DMS53 treated with DMSO at 0.1 percent for 48 hours (cell line): ENCODE data around the gene DNAJA3.

Experiments used
- DNase-seq: peaks from one replicate; lab custom pipeline; 2025; ENCODE audit not compliant: unreplicated experiment; lab: John Stamatoyannopoulos, UW

DNAJA3 gene

GRCh38 chr16:4404967-4405696 is 20.5 kb upstream of the DNAJA3 start:
- DNase-seq: no peak

DNA sequence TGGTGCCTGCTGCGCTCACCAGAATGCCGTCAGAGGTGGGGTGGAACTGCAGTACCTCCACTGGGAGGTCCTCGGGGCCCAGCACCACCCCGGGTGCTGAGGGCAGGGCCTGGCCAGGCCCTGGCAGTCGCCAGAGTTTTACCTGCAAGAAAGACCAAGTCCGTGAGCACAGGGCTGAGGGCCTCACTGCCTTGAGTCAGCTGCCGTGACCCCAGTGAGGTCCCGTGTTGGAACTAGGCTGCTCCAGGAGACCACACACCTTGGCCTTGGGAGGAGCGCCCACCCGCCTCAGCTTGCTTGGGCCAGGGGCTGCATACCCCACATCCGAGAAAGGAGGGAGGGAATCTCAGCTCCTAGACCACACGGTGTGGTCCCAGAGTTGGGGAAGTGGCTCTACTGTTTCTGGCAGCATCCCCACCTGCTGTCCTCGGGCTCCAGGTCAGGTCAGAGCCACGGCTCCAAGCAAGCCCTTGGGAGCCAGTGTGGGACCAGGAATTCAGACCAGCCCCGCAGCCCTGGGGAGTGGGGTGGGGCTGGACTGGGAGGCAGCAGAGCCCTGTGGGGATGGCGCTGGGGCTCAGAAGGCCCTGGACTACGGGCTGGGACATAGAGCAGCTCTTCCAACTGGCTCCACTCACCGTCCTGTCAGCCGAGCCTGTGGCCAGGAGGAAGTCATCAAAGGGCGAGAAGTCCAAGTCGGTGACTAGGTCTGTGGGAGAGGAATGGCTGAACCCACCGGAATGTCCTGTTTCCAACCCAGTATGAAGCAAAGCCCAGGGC is 17.9 kb upstream of the DNAJA3 start:
- DNase-seq: no peak

DNA sequence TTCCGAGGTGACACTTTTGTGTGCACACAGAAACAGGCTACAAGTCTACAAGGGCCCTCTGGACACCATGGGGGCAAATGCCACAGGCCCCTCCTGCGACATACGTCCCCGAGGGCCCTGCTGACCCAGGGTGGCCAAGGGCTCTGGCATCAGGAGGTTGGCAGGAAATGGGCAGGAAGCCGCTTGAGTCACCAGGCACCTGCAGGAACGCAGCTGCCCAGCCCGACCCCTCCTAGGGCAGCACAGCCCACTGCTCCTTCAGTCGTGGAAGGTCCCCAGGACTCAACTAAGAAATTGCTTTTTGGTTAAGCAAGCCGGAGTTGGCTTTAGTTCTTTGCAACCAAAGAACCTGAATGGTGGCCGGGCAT is 17.4 kb upstream of the DNAJA3 start:
- no peak for DNase-seq

GRCh38 chr16:4409081-4409932 is 16.4 kb upstream of the DNAJA3 start:
- no peak for DNase-seq

DNA sequence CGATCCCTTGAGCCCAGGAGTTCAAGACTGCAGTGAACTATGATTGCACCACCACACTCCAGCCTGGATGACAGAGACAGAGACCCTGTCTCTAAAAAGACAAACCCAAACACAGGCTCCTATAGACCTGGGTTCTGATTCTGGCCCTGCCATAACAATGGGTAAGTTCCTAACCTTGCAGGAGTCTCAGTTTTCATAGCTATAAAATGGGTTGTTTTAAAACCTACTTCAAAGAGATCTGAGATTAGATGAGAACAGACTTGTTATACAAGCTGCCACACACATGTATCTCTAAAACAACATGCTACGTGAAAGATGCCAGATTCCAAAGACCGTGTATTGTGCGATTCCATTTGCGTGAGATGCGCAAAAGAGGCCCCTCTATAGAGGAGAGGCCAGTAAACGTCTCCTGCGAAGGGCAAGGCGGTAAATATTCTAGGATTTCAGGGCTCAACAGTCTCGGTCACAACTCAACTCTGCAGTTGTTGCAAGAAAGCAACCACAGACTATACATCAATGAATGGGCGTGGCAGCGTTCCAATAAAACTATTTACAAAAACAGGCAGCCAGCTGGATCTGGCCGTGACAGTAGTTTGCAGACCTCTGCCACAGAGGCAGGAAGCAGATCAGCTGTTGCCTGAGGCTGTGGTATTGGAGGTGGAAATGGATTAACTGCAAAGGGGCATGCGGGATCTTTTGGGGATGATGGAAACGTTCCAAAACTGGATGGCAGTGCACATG is 15.2 kb upstream of the DNAJA3 start:
- DNase-seq: no peak

GRCh38 chr16:4411684-4412083 is 14.0 kb upstream of the DNAJA3 start:
- no peak for DNase-seq

DNA sequence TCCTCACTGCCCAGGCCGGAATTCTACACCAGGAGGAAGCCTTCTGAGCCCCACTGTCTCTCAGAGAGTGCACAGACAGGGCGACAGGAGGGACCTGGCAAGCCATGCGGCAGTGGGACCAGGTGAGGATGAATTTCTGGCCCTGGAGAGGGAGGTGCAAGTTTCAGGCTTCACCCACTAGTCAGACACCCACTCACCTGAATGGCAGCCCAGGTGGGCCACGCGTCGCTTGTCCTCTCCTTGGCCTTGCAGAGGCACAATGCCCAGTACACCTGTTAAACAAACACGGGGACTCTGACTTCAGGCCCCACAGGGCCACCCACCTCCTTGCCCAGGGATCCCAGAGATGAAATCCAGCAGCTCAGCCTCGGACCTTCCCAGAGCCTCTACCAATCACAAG is 13.5 kb upstream of the DNAJA3 start:
- DNase-seq: no peak

DNA sequence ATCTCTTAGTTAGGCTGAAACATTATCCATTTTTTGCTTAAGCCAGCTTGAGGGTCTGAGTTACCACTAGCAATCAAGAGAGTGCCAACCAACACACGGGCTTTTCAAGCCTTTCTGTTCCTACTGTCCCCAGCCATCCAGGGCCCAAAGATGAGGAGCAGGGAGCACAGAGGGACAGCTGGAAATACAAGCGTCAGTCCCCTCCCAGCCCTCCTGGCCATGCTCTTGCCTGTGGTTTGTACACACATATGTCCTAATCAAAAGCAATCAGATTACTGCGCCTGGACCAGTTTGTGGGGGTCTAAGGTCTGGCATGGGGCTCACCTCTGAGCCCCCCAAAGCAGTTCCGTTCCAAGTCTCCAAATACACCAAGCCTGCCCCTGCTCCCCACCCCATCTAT is 12.8 kb upstream of the DNAJA3 start:
- no peak for DNase-seq

DNA sequence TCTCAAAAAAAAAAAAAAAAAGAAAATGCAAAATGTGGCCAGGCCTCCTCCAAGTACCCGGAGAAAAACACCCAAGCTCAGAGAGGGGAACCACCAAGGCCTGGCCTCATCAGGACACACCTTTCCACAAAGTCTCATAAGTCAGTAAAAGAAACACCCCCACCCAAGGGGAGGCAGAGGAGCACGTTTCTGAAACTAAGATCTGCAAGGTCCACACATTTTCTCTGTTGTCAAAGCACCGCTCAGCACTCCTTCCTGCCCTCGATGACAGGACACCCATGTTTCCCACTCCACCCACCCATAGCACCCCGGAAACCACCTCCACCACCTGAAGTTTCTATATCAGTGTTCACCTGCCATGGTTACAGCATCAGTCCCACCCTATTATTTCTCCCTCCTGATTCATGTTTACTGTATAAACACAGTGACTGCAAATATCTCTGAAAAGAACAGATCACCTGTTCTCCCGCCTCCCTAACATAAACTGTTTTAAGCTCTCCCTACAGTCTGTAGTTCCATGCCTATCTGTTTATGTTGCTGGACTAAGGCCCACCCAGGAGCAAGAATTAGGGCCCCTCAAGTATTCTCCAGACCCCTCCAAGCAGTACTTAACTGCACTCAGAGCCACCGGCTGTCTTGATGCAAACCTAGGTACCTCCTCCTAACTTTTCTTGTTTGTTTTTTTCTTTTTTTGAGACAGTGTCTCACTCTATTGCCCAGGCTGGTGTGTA is 11.3 kb upstream of the DNAJA3 start:
- no peak for DNase-seq

DNA sequence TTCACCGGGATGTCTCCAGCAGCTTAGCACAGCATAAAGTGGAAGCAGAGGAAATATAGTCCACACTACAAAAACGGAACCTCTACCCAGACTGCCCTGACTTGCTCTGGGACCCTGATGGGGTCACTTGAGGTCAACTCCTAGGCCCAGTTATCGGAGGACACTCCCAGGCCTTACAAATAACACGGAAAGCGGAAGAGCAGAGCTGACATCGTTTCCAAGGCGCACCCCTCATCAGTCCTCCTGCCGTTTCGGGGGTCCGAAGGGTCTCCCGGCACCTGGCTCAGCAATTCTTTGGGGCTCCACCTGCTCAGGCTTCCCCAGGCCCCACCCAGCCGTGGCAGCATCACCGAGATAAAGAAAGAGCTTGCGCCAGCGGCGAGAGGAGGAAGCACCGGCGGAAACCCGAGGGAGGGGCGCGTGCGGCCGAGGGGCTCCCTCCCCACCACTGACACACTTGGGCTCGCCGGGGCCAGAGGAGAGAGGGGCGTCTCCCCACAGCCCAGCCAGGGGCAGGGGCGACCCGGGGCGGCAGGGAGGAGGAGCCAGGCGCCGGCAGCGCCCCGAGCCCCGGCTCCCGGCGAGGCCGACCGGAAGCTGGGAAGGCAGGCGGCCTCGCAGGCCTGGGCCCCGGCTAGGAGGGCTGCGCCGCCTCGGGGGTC is 10.0 kb upstream of the DNAJA3 start:
- DNase-seq: no peak

DNA sequence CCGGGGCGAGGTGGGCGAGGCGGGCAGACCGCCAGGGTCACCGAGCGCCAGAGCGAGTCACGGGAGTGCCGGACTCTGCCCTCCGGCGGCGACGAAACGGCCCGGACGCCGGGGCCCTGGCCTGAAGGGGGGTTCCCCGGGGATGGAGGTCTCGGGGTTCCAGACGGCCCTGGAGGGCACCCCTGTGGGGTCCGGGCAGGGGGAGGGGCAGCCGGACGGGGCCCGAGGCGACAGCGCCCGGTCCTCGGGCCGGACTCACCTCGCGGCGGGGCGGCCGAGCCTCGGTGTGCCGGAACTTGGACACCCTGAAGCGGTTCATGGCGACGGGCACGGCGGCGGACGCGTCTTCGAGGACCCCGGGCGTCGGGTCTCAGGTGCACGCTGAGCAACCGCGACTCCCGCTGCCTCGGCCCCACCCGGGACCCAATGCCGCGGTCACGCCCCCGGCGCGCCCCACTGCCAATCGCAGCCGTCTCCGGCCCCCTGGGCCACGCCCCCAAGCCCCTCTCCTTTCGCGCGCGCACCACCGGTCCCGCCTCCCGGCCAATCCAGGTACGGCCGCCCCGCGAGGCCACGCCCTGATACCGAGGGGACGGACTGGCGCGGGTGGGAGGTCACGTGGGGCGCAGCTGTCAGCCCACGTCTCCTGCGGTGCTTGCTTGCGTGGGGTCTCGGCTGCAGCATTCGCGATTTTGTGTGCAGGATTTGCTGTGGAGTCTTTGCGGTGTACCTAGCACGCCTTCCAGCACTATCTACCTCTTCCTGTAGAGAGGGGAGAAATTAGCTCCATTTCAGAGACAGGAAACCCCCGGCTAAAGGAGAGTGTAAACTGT is 9.3 kb upstream of the DNAJA3 start, which contains the start of gene CORO7:
Gene CORO7, minus strand, starts transcription at position 397 of the 833 bp plus-strand sequence. Its CDS starts 78 bp downstream, at position 319.
- DNase-seq: peak; percentile 75

GRCh38 chr16:4419402-4419959 is 6.2 kb upstream of the DNAJA3 start:
- DNase-seq: no peak

DNA sequence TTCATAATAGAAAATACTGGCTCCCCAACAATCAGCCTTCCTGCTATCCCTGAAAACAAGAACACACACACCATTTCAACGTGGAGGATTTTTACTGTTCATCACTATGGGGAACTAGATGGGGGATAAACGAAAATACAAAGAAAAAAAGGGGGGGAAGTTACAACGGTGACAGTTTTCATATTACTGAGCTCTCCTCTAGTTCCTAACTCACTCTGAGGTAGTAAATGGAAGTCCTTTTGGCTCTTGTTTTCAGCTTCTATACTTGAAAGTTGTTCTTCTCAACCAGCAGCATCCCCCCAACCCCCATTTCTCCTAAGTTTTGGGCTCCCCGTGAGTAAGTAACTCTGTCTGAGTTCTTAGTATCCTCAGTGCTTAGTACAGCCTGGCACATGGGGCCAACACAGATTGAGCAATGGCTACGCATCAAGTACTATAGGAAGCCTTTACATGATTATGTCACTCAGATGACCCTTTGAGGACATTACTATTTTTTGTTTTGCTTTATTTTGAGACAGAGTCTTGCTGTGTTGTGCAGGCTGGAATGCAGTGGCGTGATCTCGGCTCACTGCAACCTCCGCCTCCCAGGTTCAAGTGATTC is 5.1 kb upstream of the DNAJA3 start:
- DNase-seq: no peak

DNA sequence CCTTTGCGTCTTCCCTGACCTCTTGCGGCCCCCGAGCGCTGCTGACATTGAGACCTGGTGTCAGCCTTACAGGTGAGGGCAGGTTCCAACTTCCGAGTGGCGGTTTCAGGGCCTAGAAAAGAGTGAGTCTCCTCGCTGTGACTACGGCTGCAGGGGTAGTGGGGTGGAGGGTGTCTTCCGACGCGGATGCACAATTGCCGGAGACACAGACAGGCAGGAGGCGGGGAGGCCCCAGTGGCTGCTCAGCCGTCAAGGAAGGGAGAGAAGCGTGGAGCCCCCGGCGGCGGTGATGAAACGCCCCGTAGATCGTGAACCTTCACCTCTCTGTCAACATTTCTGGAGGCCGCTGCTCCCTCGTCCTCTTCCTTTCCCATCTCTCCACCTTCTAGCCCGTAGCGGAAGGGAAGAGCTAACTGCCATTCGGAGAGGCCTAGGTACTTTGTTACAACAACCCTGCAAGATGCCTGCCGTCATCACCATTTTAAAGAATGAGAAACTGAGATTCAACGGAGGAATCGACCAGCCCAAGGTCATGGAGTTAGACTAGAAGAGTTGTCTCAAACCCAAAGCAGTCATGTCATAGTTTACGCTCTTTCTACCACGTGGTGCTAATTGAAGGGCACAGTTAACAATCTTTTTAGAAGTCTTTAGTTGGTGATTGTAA is 485 bp downstream of the DNAJA3 start:
- no peak for DNase-seq

DNA sequence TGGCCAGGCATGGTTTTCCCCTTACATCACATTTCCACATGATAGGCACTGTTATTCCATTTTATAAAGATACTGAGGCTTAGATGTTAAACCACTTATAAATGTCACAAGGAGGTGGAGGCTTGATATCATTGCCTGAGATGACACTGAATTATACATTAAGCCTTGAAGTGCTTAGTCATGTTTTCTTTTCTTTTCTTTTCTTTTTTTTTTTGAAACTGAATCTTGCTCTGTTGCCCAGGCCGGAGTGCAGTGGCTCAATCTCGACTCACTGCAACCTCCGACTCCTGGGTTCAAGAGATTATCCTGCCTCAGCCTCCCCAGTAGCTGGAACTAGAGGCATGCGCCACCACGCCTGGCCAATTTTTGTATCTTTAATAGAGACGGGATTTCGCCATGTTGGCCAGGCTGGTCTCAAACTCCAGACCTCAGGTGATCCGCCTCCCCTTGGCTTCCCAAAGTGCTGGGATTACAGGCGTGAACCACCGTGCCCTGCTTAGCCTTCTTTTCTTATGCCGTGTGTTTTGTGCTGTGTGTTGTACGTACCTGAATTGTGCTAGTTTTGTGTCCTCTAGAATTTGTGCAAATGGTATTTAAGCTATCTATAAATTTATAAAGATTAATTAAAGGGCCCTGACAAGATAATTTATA is 1.2 kb downstream of the DNAJA3 start:
- DNase-seq: no peak

- DNase-seq: no peak
Measured at GRCh38 chr16:4428500-4428899, 2.8 kb downstream of the DNAJA3 start.

DNA sequence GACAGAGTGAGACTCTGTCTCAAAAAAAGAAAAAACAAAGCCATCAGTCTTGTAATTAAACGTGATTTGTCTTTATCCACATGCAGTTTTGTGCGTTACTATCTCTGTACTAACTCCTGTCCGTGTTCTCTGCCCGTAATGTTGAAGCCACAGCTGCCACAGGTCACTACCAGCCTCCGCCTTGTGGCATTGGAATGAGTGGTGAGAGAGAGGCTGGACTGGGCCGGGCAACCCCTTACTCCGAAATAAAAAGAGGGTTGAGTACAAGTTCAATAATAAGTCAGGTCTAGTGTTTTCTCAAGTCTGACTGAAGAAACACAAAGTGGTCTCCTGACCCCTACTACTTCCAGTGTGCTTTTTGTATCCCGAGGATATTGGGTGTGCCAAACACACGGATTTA is 5.4 kb downstream of the DNAJA3 start:
- no peak for DNase-seq
